CD4-positive, alpha-beta memory T cell (primary cell): Measurements from ENCODE around the gene RHBDF1. TPM values are rescaled to one million over a fixed set of nuclear protein-coding genes. Genes with fewer than 3 reads are reported as not detected.

ENCODE experiments used
- CTCF ChIA-PET: fragments of 350-600 bp; sonication (Branson Sonifier 250); formaldehyde crosslinking; loops from one replicate; lab custom pipeline; 2021; ENCODE audit warnings: inconsistent platforms; ENCODE audit not compliant: partially characterized antibody; lab: Charles Lee
- POLR2A ChIA-PET: fragments of 350-600 bp; sonication (Branson Sonifier 250); formaldehyde crosslinking; loops from one replicate; lab custom pipeline; 2021; ENCODE audit not compliant: partially characterized antibody; lab: Charles Lee
- DNase-seq, 5 donors: peaks; one replicate each; pipeline versions ENCODE4 v3.0.0 to v3.0.0-alpha.2; 2020 to 2022; ENCODE audit warnings: mixed read lengths in 1 of 5
- H3K27ac ChIP-seq: one replicate; pipeline ENCODE4 v1.7.0; 2013; ENCODE audit warnings: low read depth, low read length
- H3K27me3 ChIP-seq: 2 replicates; pipeline ENCODE4 v1.7.0; 2013; ENCODE audit warnings: mild to moderate bottlenecking, low read length, moderate library complexity; ENCODE audit not compliant: insufficient read depth
- H3K36me3 ChIP-seq: 2 replicates; pipeline ENCODE4 v1.7.0; 2013; ENCODE audit warnings: mild to moderate bottlenecking, low read length, moderate library complexity; ENCODE audit not compliant: insufficient read depth
- H3K4me1 ChIP-seq: 2 replicates; pipeline ENCODE4 v1.7.0; 2013; ENCODE audit warnings: mild to moderate bottlenecking, low read length, moderate library complexity; ENCODE audit not compliant: insufficient read depth
- H3K4me3 ChIP-seq, 2 donors: one replicate each; pipeline ENCODE4 v1.7.0; 2013; ENCODE audit warnings: low read length in 2 of 2, mild to moderate bottlenecking in 1 of 2
- H3K9me3 ChIP-seq, 2 donors: one replicate each; pipeline ENCODE4 v1.7.0; 2013; ENCODE audit warnings: low read length in 2 of 2, control low read depth in 1 of 2; ENCODE audit not compliant: control insufficient read depth in 1 of 2
- H3K27ac Mint-ChIP-seq, 7 donors: one replicate each; pipeline ENCODE4 v1.8.0; 2020 to 2021; ENCODE audit warnings: mixed read lengths in 7 of 7, mild to moderate bottlenecking in 6 of 7, inconsistent platforms in 3 of 7, moderate library complexity in 3 of 7
- H3K27me3 Mint-ChIP-seq, 2 donors: one replicate each; pipeline ENCODE4 v1.8.0; 2020 to 2021; ENCODE audit warnings: mixed read lengths in 2 of 2
- H3K36me3 Mint-ChIP-seq, 2 donors: one replicate each; pipeline ENCODE4 v1.8.0; 2020 to 2021; ENCODE audit warnings: mixed read lengths in 2 of 2, inconsistent platforms in 1 of 2, mild to moderate bottlenecking in 1 of 2
- H3K4me1 Mint-ChIP-seq, 4 donors: one replicate each; pipeline ENCODE4 v1.8.0; 2020 to 2021; ENCODE audit warnings: mixed read lengths in 4 of 4, mild to moderate bottlenecking in 1 of 4
- H3K4me3 Mint-ChIP-seq, 8 donors: one replicate each; pipeline ENCODE4 v1.8.0; 2020 to 2021; ENCODE audit warnings: mixed read lengths in 8 of 8, mild to moderate bottlenecking in 7 of 8, moderate library complexity in 6 of 8, inconsistent platforms in 3 of 8
- H3K9me3 Mint-ChIP-seq, 8 donors: one replicate each; pipeline ENCODE4 v1.8.0; 2020 to 2021; ENCODE audit warnings: mixed read lengths in 8 of 8, mild to moderate bottlenecking in 5 of 8, inconsistent platforms in 3 of 8, moderate library complexity in 1 of 8
- intact Hi-C: fragments of 100-400 bp; cut with micrococcal nuclease; formaldehyde crosslinking; loops from one replicate; pipeline ENCODE4 v1.15.1; 2023
- polyA plus RNA-seq, 2 donors: library from polyadenylated mRNA; unstranded; fragments of 300-500 nt; fragmentation: Illumina TruSeq; gene quantifications; one replicate each; pipeline ENCODE4 v1.2.3, GENCODE V29; 2021
- total RNA-seq, 2 experiments: library from RNA; stranded (reverse); gene quantifications; one replicate each; pipeline ENCODE4 v1.2.3, GENCODE V29; 2021

The RHBDF1 gene
- total and polyA plus RNA-seq, 4 experiments from 2014 or later = not detected

- intact Hi-C loops = no loop called here
- POLR2A ChIA-PET = no interaction called here
Observed at GRCh38 chr16:117379-118365, 45.2 kb upstream of the RHBDF1 start.

GRCh38 chr16:116015-116414, 43.6 kb upstream of the RHBDF1 start:
- peaks cover 20% of the 10 kb centered on the region for H3K36me3 ChIP-seq
- intact Hi-C loops = no loop called here
- Mint-ChIP-seq H3K9me3 (no peaks in the 10 kb centered on the region), H3K4me3 (no peak overlapping the region), H3K27me3 (no peaks in the 10 kb centered on the region), H3K27ac (no peak overlapping the region), H3K36me3 (peaks cover 23 to 38% of the 10 kb centered on the region in 2 donors), H3K4me1 (peaks cover 0 to 5% (median 1%) of the 10 kb centered on the region in 4 donors)
- no peak for DNase-seq
- H3K27ac ChIP-seq = no peak overlapping the region
- no peak overlapping the region for H3K4me3 ChIP-seq
- no peaks in the 10 kb centered on the region for H3K27me3 ChIP-seq
- ChIA-PET CTCF (interaction anchor here (2.9 to 4.3 kb wide), 3 partner anchors 10 to 246 kb away, joined by 23 to 37 read pairs (median 23); partner anchors contain the start of gene HBQ1), POLR2A (no interaction called here)
- H3K4me1 ChIP-seq = no peaks in the 10 kb centered on the region
- H3K9me3 ChIP-seq = no peaks in the 10 kb centered on the region

More at GRCh38 chr16:117379-118365, 45.2 kb upstream of the RHBDF1 start:
- Mint-ChIP-seq H3K36me3 (peaks cover 19 to 28% of the 10 kb centered on the region in 2 donors), H3K4me3 (no peak overlapping the region), H3K9me3 (no peaks in the 10 kb centered on the region), H3K27me3 (no peaks in the 10 kb centered on the region), H3K27ac (no peak overlapping the region), H3K4me1 (peaks cover 0 to 5% (median 1%) of the 10 kb centered on the region in 4 donors)
- CTCF ChIA-PET = interaction anchor here (0.6 to 4.3 kb wide), 15 partner anchors 9 to 253 kb away, joined by 3 to 37 read pairs (median 4); partner anchors contain the start of genes HBQ1 and MRPL28
- Histone ChIP-seq H3K27me3 (no peaks in the 10 kb centered on the region), H3K9me3 (no peaks in the 10 kb centered on the region), H3K4me1 (no peaks in the 10 kb centered on the region), H3K36me3 (peaks cover 12% of the 10 kb centered on the region), H3K4me3 (no peak overlapping the region), H3K27ac (no peak overlapping the region)
- DNase-seq = peak; percentile 54 to 67 (median 60)

- H3K27ac ChIP-seq = no peak overlapping the region
- Mint-ChIP-seq H3K9me3 (no peaks in the 10 kb centered on the region), H3K27ac (peak overlapping the region in 1 of 7 donors; percentile 25), H3K4me3 (no peak overlapping the region), H3K4me1 (peaks cover 0 to 5% (median 1%) of the 10 kb centered on the region in 4 donors), H3K27me3 (no peaks in the 10 kb centered on the region), H3K36me3 (peaks cover 23 to 40% of the 10 kb centered on the region in 2 donors)
- H3K4me3 ChIP-seq = no peak overlapping the region
- ChIA-PET CTCF (interaction anchor here (1.4 kb wide), 1 partner anchor 49 kb away, joined by 6 read pairs; no protein-coding TSS in a partner anchor), POLR2A (no interaction called here)
- intact Hi-C loops = no loop called here
- no peaks in the 10 kb centered on the region for H3K9me3 ChIP-seq
- no peak for DNase-seq
- no peaks in the 10 kb centered on the region for H3K27me3 ChIP-seq
- H3K4me1 ChIP-seq = no peaks in the 10 kb centered on the region
- H3K36me3 ChIP-seq = peaks cover 26% of the 10 kb centered on the region
Observed at GRCh38 chr16:114327-114726, 41.9 kb upstream of the RHBDF1 start.

- Histone ChIP-seq H3K27ac (no peak overlapping the region), H3K36me3 (peaks cover 27% of the 10 kb centered on the region), H3K27me3 (no peaks in the 10 kb centered on the region), H3K4me1 (no peaks in the 10 kb centered on the region), H3K9me3 (no peaks in the 10 kb centered on the region), H3K4me3 (no peak overlapping the region)
- Mint-ChIP-seq H3K36me3 (peaks cover 27 to 46% of the 10 kb centered on the region in 2 donors), H3K4me1 (no peaks in the 10 kb centered on the region), H3K27ac (no peak overlapping the region), H3K27me3 (no peaks in the 10 kb centered on the region), H3K9me3 (no peaks in the 10 kb centered on the region), H3K4me3 (no peak overlapping the region)
- CTCF ChIA-PET = interaction anchor here (0.8 to 1.0 kb wide), 2 partner anchors 45 to 70 kb away, joined by 3 read pairs; no protein-coding TSS in a partner anchor
- POLR2A ChIA-PET = no interaction called here
- intact Hi-C loops = no loop called here
- DNase-seq = no peak
Observed at GRCh38 chr16:112153-112840, 39.9 kb upstream of the RHBDF1 start.

GRCh38 chr16:106623-107324, 34.3 kb upstream of the RHBDF1 start:
- no peaks in the 10 kb centered on the region for H3K9me3 Mint-ChIP-seq
- peak in 4 of 5 donors; percentile 61 to 70 (median 66) for DNase-seq
- intact Hi-C loops = loop anchor here (1.0 kb wide), 2 partner anchors 75 to 256 kb away; no protein-coding TSS in a partner anchor
- H3K27me3 Mint-ChIP-seq = no peaks in the 10 kb centered on the region
- peaks cover 1 to 6% (median 4%) of the 10 kb centered on the region in 4 donors for H3K4me1 Mint-ChIP-seq
- Histone ChIP-seq H3K9me3 (no peaks in the 10 kb centered on the region), H3K4me3 (no peak overlapping the region), H3K4me1 (peaks cover 4% of the 10 kb centered on the region), H3K27me3 (no peaks in the 10 kb centered on the region), H3K36me3 (peaks cover 14% of the 10 kb centered on the region), H3K27ac (no peak overlapping the region)
- H3K27ac Mint-ChIP-seq = peak overlapping the region in 2 of 7 donors; percentile 11 to 29
- H3K36me3 Mint-ChIP-seq = peaks cover 15 to 37% of the 10 kb centered on the region in 2 donors
- ChIA-PET POLR2A (interaction anchor here (0.8 kb wide), 1 partner anchor 255 kb away, joined by 4 read pairs; no protein-coding TSS in a partner anchor), CTCF (interaction anchor here (0.7 to 5.1 kb wide), 32 partner anchors 8 to 256 kb away, joined by 3 to 42 read pairs (median 4); partner anchors contain the start of genes HBQ1 and LUC7L)
- H3K4me3 Mint-ChIP-seq = no peak overlapping the region

- no peak overlapping the region for H3K27ac Mint-ChIP-seq
- no peaks in the 10 kb centered on the region for H3K27me3 Mint-ChIP-seq
- peaks cover 4% of the 10 kb centered on the region for H3K4me1 ChIP-seq
- DNase-seq = no peak
- intact Hi-C loops = no loop called here
- no peak overlapping the region for H3K4me3 Mint-ChIP-seq
- H3K9me3 ChIP-seq = no peaks in the 10 kb centered on the region
- no peaks in the 10 kb centered on the region for H3K9me3 Mint-ChIP-seq
- H3K27me3 ChIP-seq = no peaks in the 10 kb centered on the region
- H3K36me3 ChIP-seq = peaks cover 12% of the 10 kb centered on the region
- ChIA-PET POLR2A (no interaction called here), CTCF (interaction anchor here (1.3 to 5.1 kb wide), 6 partner anchors 10 to 86 kb away, joined by 3 to 42 read pairs (median 20); no protein-coding TSS in a partner anchor)
- H3K36me3 Mint-ChIP-seq = peaks cover 18 to 34% of the 10 kb centered on the region in 2 donors
- no peak overlapping the region for H3K27ac ChIP-seq
- H3K4me1 Mint-ChIP-seq = peaks cover 1 to 6% (median 4%) of the 10 kb centered on the region in 4 donors
- H3K4me3 ChIP-seq = no peak overlapping the region
Observed at GRCh38 chr16:105521-105920, 33.1 kb upstream of the RHBDF1 start.
